ENCODE results near the gene ZMYND8.

- TF ChIP-seq CTCF (conservative IDR thresholded peaks at IDR 0.05; ENCODE audit: low read depth, low read length) = no peak
- no peak for TF ChIP-seq EZH2 (IDR thresholded peaks at IDR 0.05; ENCODE audit: low read length, unreplicated experiment)
Measured at GRCh38 chr20:47400685-47401084, 44.2 kb upstream of the ZMYND8 start.
